ENCODE data around the gene KCNAB2.

DNA sequence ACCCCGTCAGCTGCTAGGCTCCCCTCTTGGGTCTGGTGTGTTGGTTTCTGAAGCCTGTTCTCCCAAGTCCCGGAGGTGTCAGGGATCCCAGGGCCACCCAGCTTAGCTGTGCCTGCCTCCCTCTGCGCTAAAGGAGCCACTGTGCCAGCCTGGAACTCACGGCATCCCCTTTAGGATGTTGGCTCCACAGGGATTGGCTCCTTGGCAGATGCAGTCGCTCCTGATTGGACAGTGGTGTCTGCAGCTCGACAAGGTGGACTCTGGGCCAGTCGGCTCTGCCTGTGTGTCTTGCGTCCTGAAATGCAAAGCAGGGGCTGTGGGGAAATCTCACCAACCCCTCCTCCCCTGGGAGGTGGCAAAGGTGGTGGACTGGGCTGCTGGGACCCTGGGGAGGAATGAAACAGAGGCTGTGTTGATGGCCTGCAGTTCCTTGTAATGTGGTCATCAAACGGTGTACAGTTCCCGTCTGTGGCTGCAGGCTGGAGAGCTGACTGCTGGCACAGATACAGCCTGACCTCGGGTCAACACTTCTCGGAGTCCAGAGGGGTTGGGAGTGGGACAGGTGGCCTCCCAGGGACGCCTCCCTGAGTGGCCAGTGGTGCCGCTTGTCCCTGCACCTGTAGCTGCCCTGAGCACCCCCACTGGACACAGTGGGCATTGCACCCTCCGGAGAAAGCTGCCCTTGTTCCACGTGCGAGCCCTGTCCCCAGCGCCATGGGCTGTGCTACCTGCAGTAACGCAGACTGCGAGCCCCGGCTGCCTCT lies 11.5 kb upstream of the KCNAB2 start:
- TF ChIP-seq EZH2 (IDR thresholded peaks at IDR 0.05; ENCODE audit: low read length, unreplicated experiment): no peak
- peak; percentile 83 for TF ChIP-seq CTCF (conservative IDR thresholded peaks at IDR 0.05; ENCODE audit: low read depth, low read length)
- no peak for TF ChIP-seq EZH2phosphoT487 (IDR thresholded peaks at IDR 0.05; ENCODE audit: borderline replicate concordance, low read length)
